Measurements from ENCODE around the gene EFCAB8.
"Not testable (repeated sequence)": the region's sequence is repeated elsewhere in the genome, so short reads cannot be mapped to it uniquely, and the experiment has no call there.

Gene EFCAB8

GRCh38 chr20:32842688-32843524 lies 15.8 kb upstream of the EFCAB8 start:
- no peak for DNase-seq

- no peak for DNase-seq
Observed at GRCh38 chr20:32845786-32846185, 12.9 kb upstream of the EFCAB8 start.

GRCh38 chr20:32846852-32847251 lies 11.9 kb upstream of the EFCAB8 start:
- no peak for DNase-seq

GRCh38 chr20:32847964-32848363 lies 10.8 kb upstream of the EFCAB8 start:
- DNase-seq, result no peak

- no peak for DNase-seq
Observed at GRCh38 chr20:32848846-32849245, 9.9 kb upstream of the EFCAB8 start.

- DNase-seq, result no peak
Observed at GRCh38 chr20:32849577-32849976, 9.1 kb upstream of the EFCAB8 start.

GRCh38 chr20:32855387-32855786 lies 3.3 kb upstream of the EFCAB8 start:
- no peak for DNase-seq

- no peak for DNase-seq
Observed at GRCh38 chr20:32858189-32858588, 534 bp upstream of the EFCAB8 start.

- DNase-seq, result no peak
Observed at GRCh38 chr20:32861446-32861845, 2.7 kb downstream of the EFCAB8 start.

- no peak for DNase-seq
Observed at GRCh38 chr20:32869562-32869961, 10.8 kb downstream of the EFCAB8 start.

- not testable (repeated sequence) for DNase-seq
Observed at GRCh38 chr20:32870526-32870925, 11.8 kb downstream of the EFCAB8 start.

GRCh38 chr20:32870985-32871384 lies 12.3 kb downstream of the EFCAB8 start:
- no peak for DNase-seq

GRCh38 chr20:32871627-32872160 lies 13.0 kb downstream of the EFCAB8 start:
- DNase-seq, result no peak

- DNase-seq, result no peak
Observed at GRCh38 chr20:32872266-32872665, 13.5 kb downstream of the EFCAB8 start.

GRCh38 chr20:32875673-32876072 lies 16.9 kb downstream of the EFCAB8 start:
- no peak for DNase-seq

- no peak for DNase-seq
Observed at GRCh38 chr20:32877507-32877906, 18.8 kb downstream of the EFCAB8 start.

- no peak for DNase-seq
Observed at GRCh38 chr20:32878820-32879219, 20.1 kb downstream of the EFCAB8 start.

GRCh38 chr20:32879538-32879937 lies 20.8 kb downstream of the EFCAB8 start:
- no peak for DNase-seq

- no peak for DNase-seq
Observed at GRCh38 chr20:32880635-32881034, 21.9 kb downstream of the EFCAB8 start.

- no peak for DNase-seq
Observed at GRCh38 chr20:32883081-32883480, 24.4 kb downstream of the EFCAB8 start.

- DNase-seq, result no peak
Observed at GRCh38 chr20:32885185-32885584, 26.5 kb downstream of the EFCAB8 start.

- DNase-seq, result no peak
Observed at GRCh38 chr20:32885952-32886351, 27.2 kb downstream of the EFCAB8 start.

GRCh38 chr20:32886652-32887051 lies 27.9 kb downstream of the EFCAB8 start:
- no peak for DNase-seq

GRCh38 chr20:32887492-32887891 lies 28.8 kb downstream of the EFCAB8 start:
- DNase-seq, result no peak

GRCh38 chr20:32888636-32889035 lies 29.9 kb downstream of the EFCAB8 start:
- DNase-seq, result no peak

Data from NCI-H1930 (cell line).